T-helper 17 cell (primary cell): ENCODE results near the gene FRY. TPM values are rescaled to one million over a fixed set of nuclear protein-coding genes. Genes with fewer than 3 reads are reported as not detected.

Source experiments
- ATAC-seq: fragments of 150-1000 bp; cut with Tn5 transposase; 2 replicates; pipeline ENCODE4 v1.10.0; 2021; ENCODE audit warnings: mild to moderate bottlenecking, moderate library complexity
- DNase-seq, 3 donors: peaks; one replicate each; pipeline versions ENCODE4 v3.0.0 to v3.0.0-alpha.2; 2020 to 2021
- H3K9me3 ChIP-seq: one replicate; pipeline ENCODE4 v1.7.0; 2013; ENCODE audit warnings: low read length, mild to moderate bottlenecking; ENCODE audit not compliant: control insufficient read depth, poor library complexity, severe bottlenecking
- H3K27ac Mint-ChIP-seq: one replicate; pipeline ENCODE4 v1.8.0; 2022; ENCODE audit warnings: mild to moderate bottlenecking, moderate library complexity, mixed read lengths
- H3K27me3 Mint-ChIP-seq: one replicate; pipeline ENCODE4 v1.8.0; 2022; ENCODE audit warnings: mixed read lengths
- H3K36me3 Mint-ChIP-seq: one replicate; pipeline ENCODE4 v1.8.0; 2022; ENCODE audit warnings: low read depth, mixed read lengths
- H3K4me1 Mint-ChIP-seq: one replicate; pipeline ENCODE4 v1.8.0; 2022; ENCODE audit warnings: mild to moderate bottlenecking, mixed read lengths
- H3K4me3 Mint-ChIP-seq: one replicate; pipeline ENCODE4 v1.8.0; 2022; ENCODE audit warnings: mild to moderate bottlenecking, moderate library complexity, mixed read lengths
- total RNA-seq, 4 donors: library from RNA in 2 of 4; stranded (reverse) in 2 of 4; gene quantifications; one replicate each; pipeline ENCODE4 v1.2.3 and lab custom pipeline; 2022 to 2026

The FRY gene
- total RNA-seq, 2 donors from 2014 or later, result 46.3 to 68.8 TPM

GRCh38 chr13:32038343-32038742 lies 6.8 kb downstream of the FRY start:
- ATAC-seq, result no peak
- DNase-seq, result no peak
- no peak overlapping the region for H3K4me3 Mint-ChIP-seq
- peak overlapping the region; percentile 81 for H3K27ac Mint-ChIP-seq
- H3K4me1 Mint-ChIP-seq, result peaks cover 55% of the 10 kb centered on the region
- no peaks in the 10 kb centered on the region for H3K9me3 ChIP-seq
- H3K27me3 Mint-ChIP-seq, result no peaks in the 10 kb centered on the region
- H3K36me3 Mint-ChIP-seq, result no peaks in the 10 kb centered on the region

DNA sequence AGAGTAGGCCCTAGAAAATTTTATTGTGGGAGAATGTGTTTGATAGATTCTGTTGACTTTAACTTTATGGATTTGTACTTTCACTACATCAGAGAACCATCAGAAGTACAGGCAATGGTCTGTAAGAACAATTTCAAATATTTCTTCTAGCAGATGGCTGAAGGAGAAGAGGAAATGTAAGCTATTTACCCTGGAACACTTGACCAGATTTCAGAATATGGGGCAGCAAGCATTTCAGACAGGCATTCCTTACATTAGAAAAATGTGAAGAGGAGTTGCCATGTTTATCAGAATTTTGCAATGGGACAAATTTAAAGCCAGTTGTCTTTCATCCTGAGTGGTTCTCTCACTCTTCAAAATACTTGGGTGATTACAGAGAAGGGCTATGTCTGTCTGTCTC lies 7.5 kb downstream of the FRY start:
- DNase-seq, result no peak
- no peaks in the 10 kb centered on the region for H3K9me3 ChIP-seq
- no peak for ATAC-seq
- Mint-ChIP-seq H3K4me1 (peaks cover 51% of the 10 kb centered on the region), H3K27ac (peak overlapping the region; percentile 81), H3K36me3 (no peaks in the 10 kb centered on the region), H3K4me3 (no peak overlapping the region), H3K27me3 (no peaks in the 10 kb centered on the region)

DNA sequence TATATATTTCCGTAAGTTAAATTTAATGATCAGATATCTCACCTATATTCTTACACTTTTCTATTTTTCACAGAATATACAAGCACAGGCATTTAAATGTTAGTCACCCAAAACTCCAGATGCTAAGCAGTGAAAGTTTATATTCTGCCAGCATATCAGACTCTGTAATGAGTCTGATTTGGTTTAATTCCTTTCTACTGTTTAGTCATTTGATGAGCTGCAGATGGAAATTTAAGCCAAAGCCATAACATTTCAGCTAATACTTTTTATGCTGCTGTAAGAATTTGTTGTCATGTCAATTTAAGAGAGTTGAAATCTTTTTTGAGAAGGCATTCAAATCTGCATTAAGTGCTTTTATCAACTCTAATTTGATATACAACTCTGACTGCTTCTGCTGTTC lies 8.0 kb downstream of the FRY start:
- no peaks in the 10 kb centered on the region for H3K27me3 Mint-ChIP-seq
- H3K4me3 Mint-ChIP-seq, result no peak overlapping the region
- H3K36me3 Mint-ChIP-seq, result no peaks in the 10 kb centered on the region
- no peak for DNase-seq
- peak overlapping the region; percentile 81 for H3K27ac Mint-ChIP-seq
- no peak for ATAC-seq
- no peaks in the 10 kb centered on the region for H3K9me3 ChIP-seq
- H3K4me1 Mint-ChIP-seq, result peaks cover 52% of the 10 kb centered on the region

GRCh38 chr13:32040052-32040642 lies 8.6 kb downstream of the FRY start:
- H3K4me3 Mint-ChIP-seq, result no peak overlapping the region
- no peak for ATAC-seq
- H3K9me3 ChIP-seq, result no peaks in the 10 kb centered on the region
- no peaks in the 10 kb centered on the region for H3K36me3 Mint-ChIP-seq
- H3K27me3 Mint-ChIP-seq, result no peaks in the 10 kb centered on the region
- peaks cover 50% of the 10 kb centered on the region for H3K4me1 Mint-ChIP-seq
- no peak overlapping the region for H3K27ac Mint-ChIP-seq
- DNase-seq, result no peak

DNA sequence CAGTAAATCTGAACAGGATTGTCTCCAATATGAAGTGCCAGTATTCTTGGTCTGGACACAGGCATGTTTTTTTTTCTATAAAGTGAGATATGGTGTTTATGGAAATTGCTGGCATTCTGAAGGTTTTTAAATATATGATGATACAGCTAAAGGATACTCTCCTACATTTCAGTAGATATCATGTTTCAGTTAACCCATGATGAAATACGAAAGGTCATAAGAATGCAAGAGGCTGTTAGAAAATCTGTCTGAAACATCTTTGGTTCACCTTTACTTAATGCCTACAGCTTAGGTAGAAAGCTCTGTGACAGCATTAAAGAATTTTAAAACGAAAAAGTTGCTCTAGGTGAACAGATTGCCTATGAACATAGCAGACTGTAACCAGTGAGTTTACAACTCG lies 9.1 kb downstream of the FRY start:
- Mint-ChIP-seq H3K36me3 (no peaks in the 10 kb centered on the region), H3K4me1 (peaks cover 51% of the 10 kb centered on the region), H3K4me3 (no peak overlapping the region), H3K27ac (no peak overlapping the region), H3K27me3 (no peaks in the 10 kb centered on the region)
- DNase-seq, result no peak
- H3K9me3 ChIP-seq, result no peaks in the 10 kb centered on the region
- no peak for ATAC-seq

DNA sequence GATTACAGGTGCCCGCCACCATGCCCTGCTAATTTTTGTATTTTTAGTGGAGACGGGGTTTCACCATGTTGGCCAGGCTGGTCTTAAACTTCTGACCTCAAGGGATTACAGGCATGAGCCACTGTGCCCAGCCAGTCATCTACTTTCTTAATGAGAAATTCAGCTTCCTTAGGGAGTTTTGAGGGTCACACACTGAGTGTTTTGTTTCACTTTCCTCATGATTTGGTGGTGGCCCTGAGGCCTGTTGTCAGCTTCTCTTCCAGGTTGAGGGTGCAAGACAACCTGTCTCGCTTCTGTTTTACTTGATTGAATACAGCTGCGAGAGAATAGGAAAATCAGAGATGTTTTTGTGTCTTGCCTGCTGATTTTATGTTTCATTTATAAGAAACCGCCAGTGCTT lies 9.9 kb downstream of the FRY start:
- no peaks in the 10 kb centered on the region for H3K9me3 ChIP-seq
- no peaks in the 10 kb centered on the region for H3K36me3 Mint-ChIP-seq
- H3K4me1 Mint-ChIP-seq, result peaks cover 51% of the 10 kb centered on the region
- ATAC-seq (no peak), DNase-seq (no peak)
- no peak overlapping the region for H3K4me3 Mint-ChIP-seq
- no peaks in the 10 kb centered on the region for H3K27me3 Mint-ChIP-seq
- H3K27ac Mint-ChIP-seq, result peak overlapping the region; percentile 12

DNA sequence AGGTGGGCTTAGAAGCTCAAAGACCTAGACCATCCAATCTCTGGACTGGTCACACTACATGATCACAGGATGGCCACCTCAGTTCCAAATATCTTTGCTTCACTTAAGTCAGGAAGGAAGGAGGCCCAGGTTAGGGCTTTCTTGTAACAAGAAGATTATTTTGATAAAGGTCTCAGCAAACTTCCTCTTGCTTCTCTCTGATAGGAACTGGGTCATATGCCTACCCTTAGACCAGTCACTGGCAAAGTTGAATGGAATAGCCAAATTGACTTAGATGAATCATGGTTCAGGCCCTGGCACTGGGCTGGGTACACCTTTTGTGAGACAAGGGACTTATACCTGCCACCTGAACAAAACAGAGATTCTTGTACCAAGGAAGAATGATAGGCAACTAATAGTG lies 11.0 kb downstream of the FRY start:
- no peaks in the 10 kb centered on the region for H3K27me3 Mint-ChIP-seq
- DNase-seq, result no peak
- H3K4me1 Mint-ChIP-seq, result peaks cover 45% of the 10 kb centered on the region
- ATAC-seq, result peak; percentile 71
- H3K36me3 Mint-ChIP-seq, result no peaks in the 10 kb centered on the region
- peak overlapping the region; percentile 12 for H3K27ac Mint-ChIP-seq
- no peaks in the 10 kb centered on the region for H3K9me3 ChIP-seq
- peak overlapping the region; percentile 2 for H3K4me3 Mint-ChIP-seq

DNA sequence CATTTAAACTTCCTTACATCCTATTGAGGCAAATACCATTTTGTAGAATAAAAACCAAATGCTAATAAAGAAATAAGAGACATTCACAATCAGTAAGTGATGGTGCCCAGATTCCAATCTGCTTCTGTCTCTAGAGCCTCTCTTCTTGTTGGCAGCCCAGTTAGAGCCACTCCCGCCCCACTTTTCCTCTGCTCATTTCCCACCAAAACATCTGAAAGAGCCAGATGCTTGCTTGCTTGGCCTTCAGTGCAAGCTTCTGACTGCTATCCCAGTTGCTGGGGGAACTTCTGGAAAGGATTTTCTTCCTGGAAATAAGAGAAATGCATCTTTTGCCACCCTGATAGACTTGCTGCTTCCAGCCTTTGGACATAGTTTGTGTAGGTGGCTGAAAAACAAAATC lies 12.9 kb downstream of the FRY start:
- Mint-ChIP-seq H3K4me1 (peaks cover 48% of the 10 kb centered on the region), H3K4me3 (no peak overlapping the region), H3K36me3 (peaks cover 3% of the 10 kb centered on the region), H3K27me3 (no peaks in the 10 kb centered on the region), H3K27ac (peak overlapping the region; percentile 1)
- no peak for ATAC-seq
- H3K9me3 ChIP-seq, result no peaks in the 10 kb centered on the region
- DNase-seq, result no peak

DNA sequence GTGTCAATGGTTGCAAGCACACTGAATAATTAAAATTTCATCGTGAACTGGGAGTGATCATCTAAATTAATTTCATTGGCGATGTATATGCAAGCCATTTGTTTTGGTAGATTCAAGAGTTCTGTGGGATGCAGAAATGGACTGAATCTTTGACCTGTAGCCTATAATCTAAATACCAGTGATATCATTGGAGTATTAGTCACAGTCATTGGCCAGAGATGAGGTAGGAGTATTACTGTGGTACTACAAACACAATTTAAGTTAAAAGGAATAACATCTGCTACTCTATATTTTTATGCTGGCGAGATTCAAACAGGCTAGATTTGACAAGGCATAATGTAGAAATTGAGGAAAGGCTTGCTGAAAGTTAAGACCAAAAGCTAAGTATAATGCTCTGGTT lies 14.0 kb downstream of the FRY start:
- no peaks in the 10 kb centered on the region for H3K27me3 Mint-ChIP-seq
- ATAC-seq (no peak), DNase-seq (no peak)
- peak overlapping the region; percentile 1 for H3K27ac Mint-ChIP-seq
- peaks cover 3% of the 10 kb centered on the region for H3K36me3 Mint-ChIP-seq
- H3K4me1 Mint-ChIP-seq, result peaks cover 45% of the 10 kb centered on the region
- H3K9me3 ChIP-seq, result no peaks in the 10 kb centered on the region
- no peak overlapping the region for H3K4me3 Mint-ChIP-seq

DNA sequence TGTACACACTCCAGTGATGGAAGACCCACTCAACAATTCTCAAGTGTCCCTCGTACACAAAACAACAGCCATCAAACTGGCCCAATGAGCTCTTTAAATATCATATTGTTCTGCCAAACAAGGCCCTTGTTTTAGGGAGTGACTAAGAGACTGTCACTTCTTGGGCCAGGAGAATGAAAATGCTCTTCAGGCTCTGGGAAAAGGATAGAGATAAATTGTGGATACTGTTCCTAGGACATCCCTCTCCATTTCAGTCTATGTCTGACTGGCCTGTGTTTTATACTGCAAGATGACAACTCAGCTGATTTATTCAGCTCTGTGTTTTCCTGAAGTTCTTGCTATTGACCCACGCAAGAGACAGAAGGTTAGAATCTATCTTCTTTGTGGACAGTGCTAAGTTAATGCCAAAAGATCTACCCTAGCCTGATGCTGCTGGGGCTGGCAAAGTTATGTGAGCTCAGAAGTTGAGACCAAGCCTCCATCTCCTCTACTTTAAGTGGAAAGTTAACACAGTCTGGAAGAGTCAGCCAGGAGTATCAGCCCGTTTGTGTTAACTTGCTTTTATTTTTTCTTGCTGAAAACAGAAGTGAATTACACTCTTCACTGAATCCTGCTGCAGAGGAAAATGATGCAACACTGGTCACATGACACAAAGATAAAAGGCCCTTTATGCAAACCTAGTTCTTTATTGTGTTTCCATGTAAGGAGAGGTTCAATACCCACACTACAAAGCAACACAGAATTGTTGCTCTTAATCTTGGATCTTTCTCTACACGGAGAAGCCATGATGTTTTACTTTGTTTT lies 14.6 kb downstream of the FRY start:
- peaks cover 49% of the 10 kb centered on the region for H3K4me1 Mint-ChIP-seq
- H3K27ac Mint-ChIP-seq, result peak overlapping the region; percentile 53
- H3K9me3 ChIP-seq, result no peaks in the 10 kb centered on the region
- peak; percentile 60 for ATAC-seq
- DNase-seq, result no peak
- H3K36me3 Mint-ChIP-seq, result peaks cover 5% of the 10 kb centered on the region
- no peaks in the 10 kb centered on the region for H3K27me3 Mint-ChIP-seq
- H3K4me3 Mint-ChIP-seq, result peak overlapping the region; percentile 28

DNA sequence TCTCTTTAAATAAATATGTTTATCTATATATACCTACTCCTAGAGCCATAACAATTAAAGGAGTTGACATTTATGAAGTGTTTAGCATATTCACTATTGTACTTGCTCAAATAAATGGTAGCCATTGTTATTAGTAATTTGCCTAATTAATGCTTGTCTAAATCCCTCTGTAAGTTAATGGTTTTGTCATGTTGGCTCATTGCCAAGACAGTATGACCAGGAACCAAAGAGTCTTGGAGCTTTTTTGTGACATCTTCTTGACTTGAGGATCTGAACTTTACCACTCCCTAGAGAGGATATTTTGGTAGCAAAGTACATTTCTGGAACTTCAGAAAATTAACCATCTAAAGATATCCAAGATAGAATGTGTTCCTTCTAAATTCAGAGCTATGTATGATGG lies 15.5 kb downstream of the FRY start:
- Mint-ChIP-seq H3K27me3 (no peaks in the 10 kb centered on the region), H3K4me3 (no peak overlapping the region), H3K36me3 (peaks cover 5% of the 10 kb centered on the region), H3K4me1 (peaks cover 50% of the 10 kb centered on the region), H3K27ac (peak overlapping the region; percentile 64)
- ATAC-seq (no peak), DNase-seq (no peak)
- no peaks in the 10 kb centered on the region for H3K9me3 ChIP-seq

- Mint-ChIP-seq H3K4me3 (peak overlapping the region; percentile 72), H3K27me3 (no peaks in the 10 kb centered on the region), H3K36me3 (peaks cover 5% of the 10 kb centered on the region), H3K4me1 (peaks cover 48% of the 10 kb centered on the region), H3K27ac (peak overlapping the region; percentile 64)
- ATAC-seq (peak; percentile 72), DNase-seq (no peak)
- no peaks in the 10 kb centered on the region for H3K9me3 ChIP-seq
These were observed 16.2 kb downstream of the FRY start for GRCh38 chr13:32047793-32048192.

- ATAC-seq, result no peak
- H3K4me3 Mint-ChIP-seq, result no peak overlapping the region
- peaks cover 49% of the 10 kb centered on the region for H3K4me1 Mint-ChIP-seq
These were observed 17.2 kb downstream of the FRY start for GRCh38 chr13:32048816-32049215.

GRCh38 chr13:32051156-32051555 lies 19.6 kb downstream of the FRY start:
- H3K27ac Mint-ChIP-seq, result no peak overlapping the region
- no peak for ATAC-seq
- DNase-seq, result no peak
- no peak overlapping the region for H3K4me3 Mint-ChIP-seq
- H3K9me3 ChIP-seq, result no peaks in the 10 kb centered on the region
- peaks cover 42% of the 10 kb centered on the region for H3K4me1 Mint-ChIP-seq
- no peaks in the 10 kb centered on the region for H3K27me3 Mint-ChIP-seq
- H3K36me3 Mint-ChIP-seq, result peaks cover 5% of the 10 kb centered on the region

More at GRCh38 chr13:32048816-32049215, 17.2 kb downstream of the FRY start:
- no peaks in the 10 kb centered on the region for H3K9me3 ChIP-seq
- no peaks in the 10 kb centered on the region for H3K27me3 Mint-ChIP-seq
- peak overlapping the region; percentile 3 for H3K27ac Mint-ChIP-seq
- no peak for DNase-seq
- peaks cover 5% of the 10 kb centered on the region for H3K36me3 Mint-ChIP-seq
